ENCODE results near the gene RPS29.

DNA sequence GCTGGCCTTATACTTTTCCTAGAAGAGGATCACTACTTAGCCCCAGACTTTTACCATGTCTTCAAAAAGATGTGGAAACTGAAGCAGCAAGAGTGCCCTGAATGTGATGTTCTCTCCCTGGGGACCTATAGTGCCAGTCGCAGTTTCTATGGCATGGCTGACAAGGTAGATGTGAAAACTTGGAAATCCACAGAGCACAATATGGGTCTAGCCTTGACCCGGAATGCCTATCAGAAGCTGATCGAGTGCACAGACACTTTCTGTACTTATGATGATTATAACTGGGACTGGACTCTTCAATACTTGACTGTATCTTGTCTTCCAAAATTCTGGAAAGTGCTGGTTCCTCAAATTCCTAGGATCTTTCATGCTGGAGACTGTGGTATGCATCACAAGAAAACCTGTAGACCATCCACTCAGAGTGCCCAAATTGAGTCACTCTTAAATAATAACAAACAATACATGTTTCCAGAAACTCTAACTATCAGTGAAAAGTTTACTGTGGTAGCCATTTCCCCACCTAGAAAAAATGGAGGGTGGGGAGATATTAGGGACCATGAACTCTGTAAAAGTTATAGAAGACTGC, 35.9 kb upstream of the RPS29 start:
- TF ChIP-seq CTCF (IDR thresholded peaks at IDR 0.05) (no peak), SIN3A (IDR thresholded peaks at IDR 0.05; ENCODE audit: borderline replicate concordance, insufficient read depth, low read depth, low read length) (no peak), TCF7L2 (IDR thresholded peaks at IDR 0.05; ENCODE audit: low read depth, low read length) (no peak), POLR2AphosphoS5 (IDR thresholded peaks at IDR 0.05; ENCODE audit: low read depth, low read length) (no peak)
- TF ChIP-seq, protein P1, sequence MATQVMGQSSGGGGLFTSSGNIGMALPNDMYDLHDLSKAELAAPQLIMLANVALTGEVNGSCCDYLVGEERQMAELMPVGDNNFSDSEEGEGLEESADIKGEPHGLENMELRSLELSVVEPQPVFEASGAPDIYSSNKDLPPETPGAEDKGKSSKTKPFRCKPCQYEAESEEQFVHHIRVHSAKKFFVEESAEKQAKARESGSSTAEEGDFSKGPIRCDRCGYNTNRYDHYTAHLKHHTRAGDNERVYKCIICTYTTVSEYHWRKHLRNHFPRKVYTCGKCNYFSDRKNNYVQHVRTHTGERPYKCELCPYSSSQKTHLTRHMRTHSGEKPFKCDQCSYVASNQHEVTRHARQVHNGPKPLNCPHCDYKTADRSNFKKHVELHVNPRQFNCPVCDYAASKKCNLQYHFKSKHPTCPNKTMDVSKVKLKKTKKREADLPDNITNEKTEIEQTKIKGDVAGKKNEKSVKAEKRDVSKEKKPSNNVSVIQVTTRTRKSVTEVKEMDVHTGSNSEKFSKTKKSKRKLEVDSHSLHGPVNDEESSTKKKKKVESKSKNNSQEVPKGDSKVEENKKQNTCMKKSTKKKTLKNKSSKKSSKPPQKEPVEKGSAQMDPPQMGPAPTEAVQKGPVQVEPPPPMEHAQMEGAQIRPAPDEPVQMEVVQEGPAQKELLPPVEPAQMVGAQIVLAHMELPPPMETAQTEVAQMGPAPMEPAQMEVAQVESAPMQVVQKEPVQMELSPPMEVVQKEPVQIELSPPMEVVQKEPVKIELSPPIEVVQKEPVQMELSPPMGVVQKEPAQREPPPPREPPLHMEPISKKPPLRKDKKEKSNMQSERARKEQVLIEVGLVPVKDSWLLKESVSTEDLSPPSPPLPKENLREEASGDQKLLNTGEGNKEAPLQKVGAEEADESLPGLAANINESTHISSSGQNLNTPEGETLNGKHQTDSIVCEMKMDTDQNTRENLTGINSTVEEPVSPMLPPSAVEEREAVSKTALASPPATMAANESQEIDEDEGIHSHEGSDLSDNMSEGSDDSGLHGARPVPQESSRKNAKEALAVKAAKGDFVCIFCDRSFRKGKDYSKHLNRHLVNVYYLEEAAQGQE (IDR thresholded peaks at IDR 0.05; ENCODE audit: insufficient read depth in 1 of 2, low read depth in 2 of 2, low read length in 1 of 2) = no peak

All from Panc1 (cell line).